ENCODE data around the gene SLC2A8.

Gene SLC2A8, protein sequence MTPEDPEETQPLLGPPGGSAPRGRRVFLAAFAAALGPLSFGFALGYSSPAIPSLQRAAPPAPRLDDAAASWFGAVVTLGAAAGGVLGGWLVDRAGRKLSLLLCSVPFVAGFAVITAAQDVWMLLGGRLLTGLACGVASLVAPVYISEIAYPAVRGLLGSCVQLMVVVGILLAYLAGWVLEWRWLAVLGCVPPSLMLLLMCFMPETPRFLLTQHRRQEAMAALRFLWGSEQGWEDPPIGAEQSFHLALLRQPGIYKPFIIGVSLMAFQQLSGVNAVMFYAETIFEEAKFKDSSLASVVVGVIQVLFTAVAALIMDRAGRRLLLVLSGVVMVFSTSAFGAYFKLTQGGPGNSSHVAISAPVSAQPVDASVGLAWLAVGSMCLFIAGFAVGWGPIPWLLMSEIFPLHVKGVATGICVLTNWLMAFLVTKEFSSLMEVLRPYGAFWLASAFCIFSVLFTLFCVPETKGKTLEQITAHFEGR

DNA sequence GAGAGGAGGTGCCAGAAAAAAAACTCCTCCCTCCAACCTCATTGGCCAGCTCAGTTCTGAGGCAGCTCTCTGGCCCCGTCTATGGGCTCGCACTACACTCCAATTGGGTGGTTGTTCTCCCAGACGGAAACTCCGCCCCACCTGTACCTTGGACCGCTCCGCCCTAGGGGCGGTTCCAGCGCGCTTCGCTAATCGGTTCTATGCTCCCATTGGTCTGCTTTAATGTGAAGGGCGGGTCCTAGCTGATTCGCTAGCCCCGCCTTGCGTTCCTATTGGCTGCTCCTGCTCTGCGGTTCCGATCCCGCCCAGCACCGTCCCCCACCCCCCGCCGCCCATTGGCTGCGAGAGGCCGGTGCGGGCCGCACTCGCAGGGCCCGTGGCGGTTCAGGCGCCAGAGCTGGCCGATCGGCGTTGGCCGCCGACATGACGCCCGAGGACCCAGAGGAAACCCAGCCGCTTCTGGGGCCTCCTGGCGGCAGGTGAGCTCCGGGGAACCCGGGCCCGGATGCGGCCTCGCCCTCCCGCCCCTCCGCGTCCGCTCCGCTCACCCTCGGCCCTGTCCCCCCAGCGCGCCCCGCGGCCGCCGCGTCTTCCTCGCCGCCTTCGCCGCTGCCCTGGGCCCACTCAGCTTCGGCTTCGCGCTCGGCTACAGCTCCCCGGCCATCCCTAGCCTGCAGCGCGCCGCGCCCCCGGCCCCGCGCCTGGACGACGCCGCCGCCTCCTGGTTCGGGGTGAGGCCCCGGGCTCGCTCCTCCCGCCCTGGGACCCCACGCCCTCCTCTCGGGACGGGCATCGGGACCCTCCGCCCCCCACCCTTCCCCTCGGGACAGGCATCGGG, at the start of gene SLC2A8:
TSS of gene SLC2A8 (plus strand) at position 362 of the 838 bp plus-strand sequence. CDS start at position 424, 62 bp downstream.
- intact Hi-C loops (cut with DNase I) = loop anchor here (5.0 kb wide), 1 partner anchor 175 kb away; no protein-coding TSS in a partner anchor
- DNase-seq = peak; percentile 98 to 100 (median 99)

- intact Hi-C loops (cut with DNase I) = no loop called here
- no peak for DNase-seq
Observed at GRCh38 chr9:127347831-127348776, 48.9 kb upstream of the SLC2A8 start.

DNA sequence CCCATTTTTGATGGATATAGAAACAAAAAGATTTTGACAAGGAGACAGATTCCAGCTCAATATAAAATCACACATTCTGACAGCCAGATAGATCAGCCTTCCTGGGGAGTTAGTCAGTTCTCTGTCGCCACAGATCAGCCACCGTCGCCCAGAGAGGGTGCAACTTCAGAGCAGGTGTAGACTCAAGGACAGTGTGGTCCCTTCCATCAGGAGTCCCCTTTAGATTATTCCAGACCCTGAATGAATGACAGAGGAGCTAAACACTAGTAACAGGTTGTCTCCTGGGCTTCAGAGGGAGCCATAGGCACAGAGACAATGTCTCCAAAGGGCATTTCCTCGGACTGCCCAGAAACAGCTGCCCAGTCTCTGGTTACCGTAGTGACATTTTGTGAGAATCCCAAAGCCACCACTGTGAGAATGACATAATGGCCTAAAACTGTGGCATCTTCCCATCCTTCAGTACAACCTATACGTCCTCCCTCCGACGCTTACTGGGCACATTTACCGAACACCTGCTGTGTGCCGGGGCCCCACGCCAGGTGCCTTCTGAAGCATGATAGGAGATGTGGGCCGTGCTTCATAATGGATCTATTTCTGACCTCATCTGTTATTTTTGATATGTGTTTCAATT, 47.4 kb upstream of the SLC2A8 start:
- intact Hi-C loops (cut with DNase I) = no loop called here
- DNase-seq = no peak

DNA sequence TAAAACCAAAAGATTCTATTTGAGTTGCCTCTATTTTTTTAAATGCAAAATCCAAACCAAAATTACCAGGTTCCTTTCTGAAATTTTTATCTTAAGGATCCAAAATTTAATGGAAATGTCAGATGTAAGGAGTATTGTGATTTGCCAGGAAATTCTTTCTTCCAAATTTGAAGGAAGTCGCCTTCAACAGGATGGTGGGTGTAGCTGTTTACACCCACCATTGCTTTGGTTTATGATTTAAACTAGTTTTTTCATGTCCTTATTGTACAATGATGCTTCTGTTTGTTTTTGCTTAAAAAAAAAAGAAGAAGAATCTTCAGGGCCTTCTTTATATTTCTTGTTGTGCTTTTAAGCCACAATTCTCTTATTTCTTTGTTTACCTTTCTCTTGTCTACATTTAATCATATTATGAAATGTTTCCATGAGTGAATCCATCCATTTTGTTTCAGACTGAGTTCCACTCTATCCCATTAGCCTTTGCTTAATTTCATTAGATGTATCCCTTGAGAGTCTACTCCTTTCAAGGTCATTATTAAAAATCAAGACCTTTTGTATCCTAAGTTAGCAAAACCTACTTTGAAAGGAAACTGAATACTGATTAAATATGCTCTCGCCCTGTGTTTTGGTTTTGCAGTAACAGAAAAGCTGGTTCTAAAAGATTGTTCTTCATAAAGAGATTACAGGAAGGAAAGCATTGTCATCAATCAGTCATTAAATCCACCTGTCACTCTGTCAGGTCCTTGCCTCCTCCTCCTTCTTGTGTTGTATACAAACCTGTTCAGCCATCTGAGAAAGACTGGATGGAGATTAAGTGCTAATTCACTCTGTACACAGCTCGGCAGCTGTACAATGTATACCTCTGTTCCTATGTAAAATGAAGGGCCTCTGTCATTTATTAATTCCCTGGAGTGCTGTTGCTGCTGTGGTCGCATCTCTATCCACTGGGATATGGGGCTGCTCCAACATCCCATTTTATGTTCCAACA, 45.5 kb upstream of the SLC2A8 start:
- no peak for DNase-seq
- intact Hi-C loops (cut with DNase I) = loop anchor here (1.0 kb wide), 1 partner anchor 19 kb away; no protein-coding TSS in a partner anchor

DNA sequence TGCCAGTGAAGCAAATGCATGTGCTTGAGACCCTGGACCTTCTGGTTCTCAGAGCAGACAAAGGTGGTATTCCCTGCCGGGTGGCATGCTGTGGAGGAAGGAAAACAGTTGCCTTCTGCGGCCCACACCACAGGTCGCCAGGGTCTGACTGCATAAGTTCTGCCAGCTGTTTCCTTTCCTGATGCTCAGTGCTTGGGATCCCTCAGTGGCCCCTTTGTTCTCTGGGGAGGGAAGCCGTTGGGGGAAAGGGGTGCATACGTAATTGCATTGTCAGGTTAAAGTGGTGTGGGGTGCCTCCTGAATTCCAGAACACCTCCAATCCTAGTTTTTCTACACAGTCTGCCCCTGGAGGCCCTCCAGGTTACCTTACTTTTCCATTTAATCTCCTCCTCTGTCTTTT, 43.1 kb upstream of the SLC2A8 start:
- no peak for DNase-seq
- intact Hi-C loops (cut with DNase I) = no loop called here

GRCh38 chr9:127356906-127357305, 40.1 kb upstream of the SLC2A8 start:
- intact Hi-C loops (cut with DNase I) = no loop called here
- DNase-seq = no peak

DNA sequence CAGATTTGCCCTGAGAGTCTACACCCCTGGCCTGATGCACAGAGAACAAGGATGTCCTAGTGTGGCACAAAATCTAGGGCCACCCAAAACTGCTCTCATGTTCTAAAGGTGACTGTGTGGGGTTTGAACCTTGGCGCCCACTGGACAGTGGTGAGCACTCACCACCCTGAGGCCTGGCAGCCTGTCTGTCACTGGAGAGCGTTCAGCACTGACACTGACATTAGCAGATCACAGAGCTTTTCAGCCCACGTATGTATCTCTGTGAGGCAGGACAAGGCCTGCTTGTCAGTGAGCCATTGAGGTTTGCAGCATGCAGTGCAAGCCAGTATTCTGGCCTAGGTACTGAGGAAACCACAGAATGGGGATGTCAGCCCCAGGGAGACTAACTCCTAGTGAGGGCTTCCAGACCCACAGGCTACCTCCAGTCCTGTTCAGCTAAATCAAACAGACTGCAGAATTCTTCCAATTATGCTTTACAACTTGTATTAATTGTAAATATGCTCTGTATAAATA, 38.9 kb upstream of the SLC2A8 start:
- DNase-seq = no peak

DNA sequence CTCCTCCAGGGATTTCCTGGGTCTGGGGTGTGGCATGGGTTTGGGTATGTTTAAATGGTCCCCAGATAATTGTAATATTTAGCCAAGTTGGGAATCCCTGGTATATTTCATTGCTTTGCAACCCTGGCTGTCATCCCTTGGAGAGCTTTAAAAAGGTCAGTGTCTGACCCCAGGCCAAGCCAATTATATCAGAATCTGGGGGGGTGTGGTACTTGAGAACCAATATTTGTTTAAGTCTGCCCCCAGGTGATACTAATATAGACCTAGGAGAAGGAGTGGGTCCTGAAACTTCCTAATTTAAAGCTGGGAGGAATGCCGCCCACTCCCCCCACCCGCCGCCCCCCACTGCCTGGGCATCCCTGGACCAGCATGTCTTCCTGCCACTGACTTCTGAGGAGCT, 38.2 kb upstream of the SLC2A8 start:
- no peak for DNase-seq
- intact Hi-C loops (cut with DNase I) = no loop called here

More for the DNA sequence above, 38.9 kb upstream of the SLC2A8 start:
- intact Hi-C loops (cut with DNase I) = no loop called here

DNA sequence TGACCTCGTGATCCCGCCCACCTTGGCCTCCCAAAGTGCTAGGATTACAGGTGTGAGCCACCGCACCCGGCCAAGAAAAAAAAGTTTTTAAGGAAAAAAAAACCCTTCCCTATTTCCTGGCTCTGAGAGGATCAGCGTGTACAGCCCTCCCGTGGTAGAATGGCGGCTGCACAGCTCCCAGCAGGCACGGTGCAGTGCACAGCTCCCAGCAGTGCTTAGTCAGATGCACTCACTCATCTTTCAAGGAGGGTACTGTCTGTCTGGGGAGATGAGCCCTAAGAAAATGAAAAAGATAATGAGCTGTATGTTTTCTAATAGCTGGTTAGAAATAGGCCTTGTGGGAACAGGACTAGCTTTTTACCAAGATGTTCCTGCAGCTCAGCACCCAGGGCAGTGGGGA, 36.7 kb upstream of the SLC2A8 start:
- intact Hi-C loops (cut with DNase I) = no loop called here
- DNase-seq = peak in 3 of 10 donors; percentile 46 to 78 (median 78)

DNA sequence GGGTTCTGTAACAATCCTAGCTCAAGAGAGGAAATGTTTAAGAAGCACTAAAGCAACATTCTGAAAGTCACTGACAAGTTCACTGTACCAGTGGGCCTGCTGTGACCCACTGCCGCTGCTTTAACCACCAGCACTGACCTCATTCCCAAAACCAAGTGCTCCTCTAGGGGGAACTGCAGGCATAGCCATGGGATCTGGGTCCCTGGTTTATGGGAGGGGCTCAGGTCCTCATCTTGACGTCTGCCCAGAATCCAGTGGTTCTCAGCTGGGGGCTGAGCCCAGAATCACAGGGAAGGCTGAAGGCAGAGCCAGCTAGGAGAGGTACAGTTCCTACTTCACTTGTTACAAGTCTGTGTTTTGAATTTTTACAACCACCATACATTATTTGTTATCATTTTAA, 36.1 kb upstream of the SLC2A8 start:
- intact Hi-C loops (cut with DNase I) = no loop called here
- DNase-seq = peak in 1 of 10 donors; percentile 86

DNA sequence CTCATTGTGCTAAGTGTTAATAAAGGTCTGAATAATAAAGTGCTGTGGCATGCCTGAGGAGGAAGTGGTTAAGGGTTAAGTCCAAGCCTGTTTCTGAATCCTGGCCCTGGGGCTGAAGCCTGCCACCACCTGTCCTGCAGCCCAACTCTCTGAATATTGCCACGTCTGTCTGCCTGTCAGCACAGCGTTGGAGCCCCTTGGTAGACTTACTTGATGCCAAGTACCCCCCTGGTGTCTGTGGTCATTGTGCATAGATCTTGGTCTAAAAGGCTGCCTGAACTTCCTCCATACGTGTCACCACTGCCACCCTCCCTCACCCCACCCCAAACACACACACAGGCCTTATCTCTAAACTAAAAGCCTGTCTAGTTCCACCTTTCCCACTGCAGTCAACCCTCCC, 35.4 kb upstream of the SLC2A8 start:
- intact Hi-C loops (cut with DNase I) = no loop called here
- no peak for DNase-seq

GRCh38 chr9:127362829-127363228, 34.1 kb upstream of the SLC2A8 start:
- intact Hi-C loops (cut with DNase I) = no loop called here
- DNase-seq = no peak

DNA sequence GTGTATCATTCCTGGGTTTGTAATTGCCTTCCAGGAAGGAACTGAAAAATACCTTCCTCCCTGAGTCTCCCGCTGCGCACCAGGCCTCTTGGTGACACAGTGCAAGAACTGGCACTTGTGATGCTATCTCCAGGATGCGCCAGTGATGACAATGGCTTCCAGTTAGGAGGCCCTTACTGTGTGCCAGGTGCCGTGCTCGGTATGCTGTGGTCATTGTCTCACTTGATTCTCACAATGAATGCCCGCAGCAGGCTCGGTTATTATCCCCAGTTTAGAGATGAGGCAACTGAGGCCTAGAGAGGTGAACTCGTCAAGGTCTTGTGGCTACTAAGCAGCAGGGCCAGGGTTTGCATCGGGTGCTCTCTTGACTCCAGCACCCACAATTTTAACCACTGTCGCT, 31.5 kb upstream of the SLC2A8 start:
- intact Hi-C loops (cut with DNase I) = no loop called here
- DNase-seq = peak in 1 of 10 donors; percentile 39

DNA sequence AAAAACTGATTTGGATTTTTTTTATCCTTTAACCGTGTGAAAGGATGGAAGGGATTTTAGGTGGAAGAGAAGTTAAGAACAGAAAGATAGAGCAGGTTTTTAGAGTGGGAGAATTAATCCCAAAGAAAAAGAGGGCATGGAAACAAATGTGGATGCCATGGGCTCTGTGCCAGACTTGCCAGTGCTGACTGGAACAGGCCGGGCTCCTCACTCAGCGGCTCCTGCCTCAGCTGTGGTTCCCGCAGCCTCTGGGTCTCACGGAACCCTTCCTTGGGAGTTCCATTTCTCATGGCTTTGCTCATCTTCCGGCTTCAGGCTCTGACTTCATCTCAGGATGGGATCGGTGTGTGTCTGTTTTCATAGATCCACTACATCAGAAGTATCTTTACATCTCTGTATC, 30.4 kb upstream of the SLC2A8 start:
- intact Hi-C loops (cut with DNase I) = no loop called here
- peak in 4 of 10 donors; percentile 46 to 91 (median 66) for DNase-seq

- DNase-seq = no peak
Observed at GRCh38 chr9:127368852-127369402, 28.0 kb upstream of the SLC2A8 start.

GRCh38 chr9:127369428-127369827, 27.5 kb upstream of the SLC2A8 start:
- DNase-seq = no peak
- intact Hi-C loops (cut with DNase I) = no loop called here

More at GRCh38 chr9:127368852-127369402, 28.0 kb upstream of the SLC2A8 start:
- intact Hi-C loops (cut with DNase I) = no loop called here

- intact Hi-C loops (cut with DNase I) = loop anchor here (1.0 kb wide), 1 partner anchor 19 kb away; no protein-coding TSS in a partner anchor
- DNase-seq = no peak
Observed at GRCh38 chr9:127370147-127370579, 26.8 kb upstream of the SLC2A8 start.
